Measurements from ENCODE around the gene OSBPL10.

The OSBPL10 gene

GRCh38 chr3:31772272-31772671, 208.8 kb downstream of the OSBPL10 start:
- no peak for DNase-seq (ENCODE audit: low read depth)

DNA sequence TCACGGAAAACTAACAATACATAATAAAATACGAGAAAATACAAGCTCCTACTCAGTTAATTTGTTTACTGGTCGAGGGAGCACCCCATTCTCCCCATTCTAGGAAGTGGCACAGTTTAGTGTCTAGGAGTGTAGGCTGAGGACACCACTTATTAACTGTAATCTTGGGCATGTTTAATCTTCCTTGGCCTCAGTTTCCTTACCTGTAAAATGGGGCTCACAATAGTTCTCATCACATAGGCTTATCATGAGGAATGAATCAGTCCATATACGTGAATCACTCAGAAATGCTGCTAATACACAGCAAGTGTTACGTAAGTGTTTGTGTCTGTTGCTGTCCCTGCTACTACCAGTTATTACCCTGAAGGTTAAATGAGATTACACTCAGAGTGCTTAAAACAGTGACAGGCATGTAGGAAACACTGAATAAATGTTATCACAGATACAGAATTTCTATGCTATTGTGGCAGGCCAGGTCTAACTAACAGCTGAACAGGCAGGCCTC, 210.2 kb downstream of the OSBPL10 start:
- no peak for DNase-seq (ENCODE audit: low read depth)

DNA sequence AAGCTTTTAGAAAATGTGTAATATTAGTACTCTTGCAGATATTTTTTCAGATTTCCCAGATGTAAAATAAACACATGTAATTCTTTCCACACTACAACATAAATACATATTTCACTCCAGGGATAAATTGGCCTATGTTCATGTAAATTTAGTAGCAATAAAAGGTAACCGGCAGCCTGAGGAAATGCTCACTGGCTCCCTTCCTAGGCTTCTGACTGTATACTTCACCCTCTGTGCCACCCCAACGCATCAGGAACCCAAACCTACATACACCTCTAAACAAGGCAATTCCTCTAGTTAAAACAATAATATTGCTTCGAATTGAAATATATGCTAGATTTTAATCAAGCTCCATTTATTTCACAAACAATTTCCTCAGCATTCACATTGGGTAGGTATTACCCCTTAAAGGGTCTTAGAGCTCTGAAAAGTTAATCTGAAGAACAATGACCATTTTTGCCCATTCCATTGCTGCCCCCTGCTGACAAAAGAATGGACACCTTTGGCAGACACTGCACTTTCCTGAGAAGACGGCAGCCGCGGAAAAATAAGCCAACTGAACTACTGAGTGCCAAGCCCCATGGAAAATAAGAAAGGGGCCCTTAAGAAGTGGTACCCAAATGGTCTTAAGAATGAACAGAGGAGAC, 212.5 kb downstream of the OSBPL10 start:
- peak; percentile 5 for DNase-seq (ENCODE audit: low read depth)

- DNase-seq (ENCODE audit: low read depth): no peak
Measured at GRCh38 chr3:31767920-31768319, 213.1 kb downstream of the OSBPL10 start.

- no peak for DNase-seq (ENCODE audit: low read depth)
Measured at GRCh38 chr3:31766669-31767068, 214.4 kb downstream of the OSBPL10 start.

GRCh38 chr3:31765871-31766270, 215.2 kb downstream of the OSBPL10 start:
- no peak for DNase-seq (ENCODE audit: low read depth)

GRCh38 chr3:31763731-31764130, 217.3 kb downstream of the OSBPL10 start:
- no peak for DNase-seq (ENCODE audit: low read depth)

DNA sequence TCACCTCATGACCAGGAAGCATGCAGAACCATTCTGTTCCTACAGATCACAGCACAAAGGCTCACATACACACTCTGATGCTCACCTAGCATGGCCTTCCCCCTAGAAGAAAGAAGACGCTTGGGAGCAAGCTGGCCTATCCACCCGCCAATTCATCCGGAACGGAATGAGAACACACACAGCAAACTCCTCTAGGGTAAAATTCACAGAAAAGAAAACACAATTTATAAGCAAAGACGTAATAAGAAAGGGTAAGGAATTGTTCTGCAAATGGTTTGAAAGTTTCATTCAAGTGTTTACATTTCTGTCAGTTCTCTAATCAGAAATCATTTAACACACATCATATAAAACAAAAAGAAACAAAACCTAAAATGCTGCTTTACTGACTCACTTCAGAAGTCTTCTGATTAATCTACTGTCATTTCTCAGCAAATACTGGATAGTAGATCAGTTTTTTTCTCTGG, 218.1 kb downstream of the OSBPL10 start:
- DNase-seq (ENCODE audit: low read depth): no peak

DNA sequence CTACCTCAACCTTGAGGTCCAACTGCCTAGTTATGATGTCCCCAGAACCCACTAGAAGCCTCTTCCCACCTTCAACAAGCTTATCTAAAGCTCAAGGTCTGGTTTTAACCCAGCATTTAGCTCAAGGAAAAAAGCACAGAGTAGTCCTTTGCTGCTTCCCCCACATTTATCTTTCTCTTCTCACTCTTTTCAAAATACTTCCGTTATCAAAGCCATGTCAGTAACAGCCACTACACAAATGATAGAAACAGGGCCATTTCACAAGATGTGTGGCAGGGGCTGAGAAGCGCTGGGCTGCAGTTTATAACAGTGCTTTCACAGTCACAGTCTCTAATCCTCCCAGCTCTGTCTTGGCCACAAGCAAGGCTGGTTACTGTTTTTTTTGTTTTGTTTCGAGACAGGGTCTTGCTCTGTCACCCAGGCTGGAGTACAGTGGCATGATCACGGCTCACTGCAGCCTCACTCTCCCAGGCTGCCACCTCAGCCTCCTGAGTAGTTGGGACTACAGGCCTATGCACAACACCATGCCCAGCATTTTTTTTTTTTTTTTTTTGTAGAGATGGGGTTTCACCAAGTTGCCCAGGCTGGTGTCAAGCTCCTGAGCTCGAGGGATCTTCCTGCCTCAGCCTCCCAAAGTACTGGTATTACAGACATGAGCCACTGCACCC, 218.8 kb downstream of the OSBPL10 start:
- no peak for DNase-seq (ENCODE audit: low read depth)

GRCh38 chr3:31760654-31761053, 220.4 kb downstream of the OSBPL10 start:
- DNase-seq (ENCODE audit: low read depth): no peak

DNA sequence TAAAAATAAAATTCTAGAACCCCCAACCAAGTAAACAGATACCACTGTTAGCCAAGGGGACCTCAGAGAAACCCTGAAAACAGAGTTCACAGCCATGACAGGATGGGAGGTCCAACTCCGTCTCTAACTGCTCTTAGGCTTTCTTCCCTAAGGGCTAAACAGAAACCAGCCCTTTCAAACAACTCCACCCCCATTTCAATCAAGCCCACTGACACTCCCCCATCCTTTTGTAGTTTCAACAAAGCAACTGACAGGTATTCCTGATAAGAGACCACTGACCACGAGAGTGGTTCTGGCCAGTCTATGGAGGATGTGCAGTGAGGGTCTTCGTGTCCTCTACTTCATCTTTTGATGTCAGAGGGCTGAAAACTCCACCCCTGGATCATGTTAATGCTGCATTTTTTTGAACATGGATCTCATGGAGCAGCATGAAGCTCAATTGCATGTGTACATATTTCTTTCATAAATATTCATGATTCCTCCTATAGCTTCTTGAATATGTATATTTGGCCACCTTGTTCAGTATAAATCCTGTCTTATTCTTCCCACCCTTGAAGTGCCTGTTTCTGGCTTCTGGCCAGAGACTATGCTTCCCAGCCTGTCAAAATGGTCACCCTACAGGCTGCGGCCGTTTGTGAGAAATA, 222.6 kb downstream of the OSBPL10 start:
- no peak for DNase-seq (ENCODE audit: low read depth)

GRCh38 chr3:31755926-31756658, 225.0 kb downstream of the OSBPL10 start:
- no peak for DNase-seq (ENCODE audit: low read depth)

- DNase-seq (ENCODE audit: low read depth): no peak
Measured at GRCh38 chr3:31754575-31755278, 226.3 kb downstream of the OSBPL10 start.

DNA sequence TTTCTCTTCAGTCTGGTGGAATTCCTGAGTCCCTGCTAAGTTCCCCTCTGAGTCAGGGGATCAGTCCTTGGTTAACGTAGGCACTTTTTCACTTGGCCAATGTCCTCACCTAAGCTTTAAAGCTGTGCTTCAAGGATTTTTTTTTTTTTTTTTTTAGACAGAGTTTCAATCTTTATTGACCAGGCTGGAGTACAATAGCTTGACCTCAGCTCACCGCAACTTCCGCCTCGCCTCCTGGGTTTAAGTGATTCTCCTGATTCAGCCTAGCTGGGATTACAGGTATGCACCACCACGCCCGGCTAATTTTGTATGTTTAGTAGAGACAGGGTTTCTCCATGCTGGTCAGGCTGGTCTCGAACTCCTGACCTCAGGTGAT, 228.0 kb downstream of the OSBPL10 start:
- no peak for DNase-seq (ENCODE audit: low read depth)

GRCh38 chr3:31752305-31753049, 228.6 kb downstream of the OSBPL10 start:
- DNase-seq (ENCODE audit: low read depth): no peak

DNA sequence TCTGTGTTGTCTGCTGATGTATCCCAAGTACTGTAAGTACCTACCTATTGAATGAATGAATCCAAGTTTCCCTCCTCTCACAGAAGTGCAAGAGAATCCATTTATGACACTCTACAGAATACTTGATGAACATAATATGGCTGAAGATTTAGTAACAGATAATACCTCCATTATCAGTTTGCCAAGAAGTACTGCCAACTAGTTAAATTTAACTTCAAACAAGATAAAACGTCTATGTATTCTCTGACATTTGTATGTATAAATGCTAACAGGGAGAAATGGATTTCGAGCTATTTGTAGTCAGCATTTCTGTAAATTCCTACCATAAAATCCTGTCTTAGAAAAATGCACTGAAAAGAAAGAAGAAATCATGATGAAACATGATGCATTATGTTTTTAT, 230.7 kb downstream of the OSBPL10 start:
- no peak for DNase-seq (ENCODE audit: low read depth)

DNA sequence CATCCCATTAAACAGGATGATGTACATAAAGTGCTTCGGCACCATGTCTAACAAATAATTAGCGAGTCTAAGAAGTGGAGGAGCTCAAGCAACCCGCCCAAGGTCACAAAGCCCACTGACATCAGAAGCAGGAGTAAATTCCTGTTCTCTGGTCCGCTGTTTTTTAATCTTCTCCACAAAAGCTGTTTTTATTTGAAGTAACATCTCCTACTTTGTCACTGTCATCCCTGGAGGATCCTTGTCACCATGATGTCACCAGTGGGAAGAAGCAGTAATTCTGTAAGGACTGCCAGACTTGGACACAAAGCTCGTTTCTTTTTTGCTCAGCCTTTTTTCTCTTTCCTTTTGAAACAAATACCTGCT, 232.1 kb downstream of the OSBPL10 start:
- DNase-seq (ENCODE audit: low read depth): no peak

DNA sequence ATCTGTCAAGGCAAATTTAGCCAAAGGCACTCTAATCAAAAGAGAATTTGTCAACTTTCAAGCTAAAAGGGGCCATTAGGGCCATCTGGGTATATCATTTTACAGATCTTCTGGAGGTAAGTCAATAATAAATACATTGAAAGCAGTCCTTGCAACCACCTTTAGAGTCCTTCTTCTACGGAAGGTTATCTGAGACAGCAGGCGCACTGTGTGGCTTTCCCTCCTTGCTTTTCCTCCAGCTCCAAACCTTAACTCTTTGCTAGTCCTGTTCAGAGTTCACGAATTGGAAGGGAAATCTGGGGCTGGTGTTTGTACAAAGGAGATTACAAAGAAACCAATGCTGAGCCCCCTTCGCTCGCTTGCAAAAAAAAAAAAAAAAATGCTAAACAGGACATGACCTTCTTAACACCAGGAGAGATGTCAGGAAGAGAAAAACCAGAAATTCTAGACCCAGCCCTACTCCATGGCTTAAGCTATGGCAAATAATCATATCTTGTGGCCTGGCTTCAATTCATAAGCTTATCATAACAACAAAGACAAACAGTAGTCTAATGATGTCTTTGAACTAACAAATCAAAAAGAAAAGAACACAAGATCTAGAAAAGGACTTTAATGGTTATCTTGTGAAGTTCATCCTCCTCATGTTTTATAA, 232.7 kb downstream of the OSBPL10 start:
- DNase-seq (ENCODE audit: low read depth): no peak

DNA sequence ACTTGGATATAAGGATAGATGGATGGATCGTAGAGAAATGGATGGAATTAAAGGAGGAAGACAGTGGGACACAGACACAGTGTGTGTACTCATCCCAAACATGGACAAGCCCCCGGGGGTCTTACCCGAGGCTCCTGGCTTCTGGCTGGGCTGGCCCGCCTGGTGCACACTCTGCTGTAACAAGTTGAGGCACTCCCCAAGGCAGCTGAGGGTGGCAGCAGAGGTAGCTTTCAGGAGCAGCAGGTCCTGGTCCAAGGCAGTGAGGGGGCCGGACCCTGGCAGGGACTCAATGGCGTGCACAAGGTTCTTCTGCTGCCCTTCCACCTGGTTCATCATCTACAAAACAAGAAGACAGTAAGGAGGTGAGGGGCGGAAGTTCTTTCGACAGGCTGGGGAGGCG, 233.3 kb downstream of the OSBPL10 start:
- no peak for DNase-seq (ENCODE audit: low read depth)

GRCh38 chr3:31744913-31745312, 236.1 kb downstream of the OSBPL10 start:
- no peak for DNase-seq (ENCODE audit: low read depth)
